Tibial nerve (tissue), 4 donors: Measurements from ENCODE around the gene CIBAR2. TPM values are rescaled to one million over a fixed set of nuclear protein-coding genes. Genes with fewer than 3 reads are reported as not detected.

ENCODE experiments used
- DNase-seq, 2 donors: peaks; one replicate each; pipeline ENCODE4 v3.0.0-alpha.2; 2019; ENCODE audit warnings: low spot score in 2 of 2
- H3K27ac ChIP-seq, 4 donors: fragments of 200-600 bp; sonication (generic) in 3 of 4; one replicate each; pipeline ENCODE4 v1.5.1; 2017 to 2019; ENCODE audit warnings: mild to moderate bottlenecking in 1 of 4
- H3K27me3 ChIP-seq, 2 donors: fragments of 200-600 bp; sonication (generic) in 1 of 2; one replicate each; pipeline versions ENCODE4 v1.5.1 to v1.6.0; 2017 to 2019
- H3K36me3 ChIP-seq, 3 donors: fragments of 200-600 bp; sonication (generic); one replicate each; pipeline ENCODE4 v1.5.1; 2018 to 2019
- H3K4me1 ChIP-seq, 4 donors: fragments of 200-600 bp; sonication (generic) in 3 of 4; one replicate each; pipeline ENCODE4 v1.5.1; 2017 to 2019
- H3K4me3 ChIP-seq, 4 donors: fragments of 200-600 bp; sonication (generic) in 3 of 4; one replicate each; pipeline ENCODE4 v1.5.1; 2017 to 2019; ENCODE audit warnings: mild to moderate bottlenecking in 1 of 4, moderate library complexity in 1 of 4
- H3K9me3 ChIP-seq, 4 donors: fragments of 200-600 bp; sonication (generic) in 3 of 4; one replicate each; pipeline ENCODE4 v1.5.1; 2017 to 2019
- EP300 ChIP-seq, 2 donors: sonication (generic); formaldehyde crosslinking; IDR thresholded peaks; one replicate each; pipeline ENCODE4 v1.6.1; 2017; ENCODE audit warnings: antibody characterized with exemption in 2 of 2, mild to moderate bottlenecking in 1 of 2
- POLR2A ChIP-seq, 2 donors: fragments of 450-650 bp; IDR thresholded peaks; one replicate each; pipeline ENCODE4 v1.6.1; 2017; ENCODE audit warnings: antibody characterized with exemption in 2 of 2, mild to moderate bottlenecking in 2 of 2, moderate library complexity in 2 of 2
- WGBS, 2 donors: methylation state at CpG; one replicate each; pipeline ENCODE4 v1.1.5; 2018; 5-methylcytosine and 5-hydroxymethylcytosine counted together
- total RNA-seq, 4 donors: library from RNA; depleted of rRNA; stranded (reverse); fragments of >200 nt; gene quantifications; one replicate each; pipeline ENCODE4 v1.1.0, GENCODE V29; 2016
- TF ChIP-seq, protein P1 (sequence below), 5 experiments: fragments of 200-600 bp in 3 of 5; fragments of 450-650 bp in 2 of 5; sonication (generic) in 3 of 5; IDR thresholded peaks; one replicate each; pipeline ENCODE4 v1.5.1; 2016 to 2019; ENCODE audit warnings: antibody characterized with exemption in 5 of 5, mild to moderate bottlenecking in 3 of 5, moderate library complexity in 2 of 5

Gene CIBAR2
- total RNA-seq, 4 donors from 2014 or later = not detected

DNA sequence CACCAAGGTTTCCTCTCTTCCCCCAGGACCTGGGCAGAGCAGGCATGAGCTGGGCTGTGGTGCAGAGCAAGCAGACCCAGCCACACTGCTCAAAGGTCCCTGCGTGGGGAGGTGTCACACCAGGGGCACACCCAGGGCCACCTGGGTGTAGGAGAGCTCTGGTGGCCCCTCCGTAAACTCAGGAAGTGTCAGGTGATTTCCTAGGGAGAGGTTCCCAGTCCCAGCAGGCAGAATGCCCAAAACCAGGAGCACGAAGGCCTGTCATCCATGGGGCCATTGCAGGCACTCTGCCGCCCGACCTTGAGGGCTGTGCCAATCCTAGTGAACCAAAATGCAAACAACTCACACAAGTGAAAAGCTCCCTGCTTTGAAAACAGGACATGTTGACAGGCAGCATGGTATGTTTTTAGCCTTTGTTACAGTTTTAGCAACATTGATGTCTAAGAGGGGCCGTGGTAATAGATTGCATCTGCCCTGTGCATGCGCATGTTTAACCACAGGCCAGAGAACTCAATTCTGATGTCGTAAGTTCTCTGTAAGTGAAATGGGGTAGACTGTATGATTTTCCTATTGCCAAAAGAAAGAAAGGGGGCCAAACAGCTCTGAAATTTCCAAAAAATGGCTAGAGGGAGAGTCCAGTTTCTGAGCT is 21.3 kb downstream of the CIBAR2 start:
- peaks cover 0 to 14% (median 0%) of the 10 kb centered on the region in 4 donors for H3K4me1 ChIP-seq
- peaks cover 0 to 26% (median 0%) of the 10 kb centered on the region in 3 donors for H3K36me3 ChIP-seq
- no peaks in the 10 kb centered on the region for H3K9me3 ChIP-seq
- WGBS, 2 donors = 88 to 89% methylated on average over 7 to 8 of the region's 8 CpGs
- H3K27ac ChIP-seq = no peak overlapping the region
- peaks cover 0 to 4% of the 10 kb centered on the region in 2 donors for H3K27me3 ChIP-seq
- TF ChIP-seq POLR2A (IDR thresholded peaks at IDR 0.05) (no peak), EP300 (IDR thresholded peaks at IDR 0.05) (no peak)
- TF ChIP-seq, protein P1, sequence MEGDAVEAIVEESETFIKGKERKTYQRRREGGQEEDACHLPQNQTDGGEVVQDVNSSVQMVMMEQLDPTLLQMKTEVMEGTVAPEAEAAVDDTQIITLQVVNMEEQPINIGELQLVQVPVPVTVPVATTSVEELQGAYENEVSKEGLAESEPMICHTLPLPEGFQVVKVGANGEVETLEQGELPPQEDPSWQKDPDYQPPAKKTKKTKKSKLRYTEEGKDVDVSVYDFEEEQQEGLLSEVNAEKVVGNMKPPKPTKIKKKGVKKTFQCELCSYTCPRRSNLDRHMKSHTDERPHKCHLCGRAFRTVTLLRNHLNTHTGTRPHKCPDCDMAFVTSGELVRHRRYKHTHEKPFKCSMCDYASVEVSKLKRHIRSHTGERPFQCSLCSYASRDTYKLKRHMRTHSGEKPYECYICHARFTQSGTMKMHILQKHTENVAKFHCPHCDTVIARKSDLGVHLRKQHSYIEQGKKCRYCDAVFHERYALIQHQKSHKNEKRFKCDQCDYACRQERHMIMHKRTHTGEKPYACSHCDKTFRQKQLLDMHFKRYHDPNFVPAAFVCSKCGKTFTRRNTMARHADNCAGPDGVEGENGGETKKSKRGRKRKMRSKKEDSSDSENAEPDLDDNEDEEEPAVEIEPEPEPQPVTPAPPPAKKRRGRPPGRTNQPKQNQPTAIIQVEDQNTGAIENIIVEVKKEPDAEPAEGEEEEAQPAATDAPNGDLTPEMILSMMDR (IDR thresholded peaks at IDR 0.05) = no peak
- no peak for DNase-seq
- no peak overlapping the region for H3K4me3 ChIP-seq

DNA sequence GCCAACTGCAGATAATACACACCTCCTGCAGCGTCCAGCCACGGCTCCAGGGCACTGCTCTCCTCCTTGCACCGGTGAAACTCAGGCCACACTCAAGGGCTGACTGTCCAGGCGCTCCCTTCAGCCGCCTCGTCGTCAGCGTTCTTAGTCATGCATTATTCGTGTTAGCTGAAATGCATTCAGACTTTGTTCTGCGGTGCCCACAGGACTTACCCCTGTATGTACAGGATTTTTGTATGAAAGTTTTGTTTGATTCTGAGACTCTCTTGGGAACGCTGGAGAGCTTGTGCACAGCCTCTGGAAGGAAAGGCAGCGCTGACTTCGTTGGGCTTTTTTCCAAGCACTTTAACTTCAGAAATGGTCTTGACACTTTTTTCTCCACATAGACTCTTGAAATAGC is 22.1 kb downstream of the CIBAR2 start:
- Histone ChIP-seq H3K27ac (no peak overlapping the region), H3K4me3 (no peak overlapping the region), H3K27me3 (no peaks in the 10 kb centered on the region), H3K36me3 (peaks cover 0 to 26% (median 0%) of the 10 kb centered on the region in 3 donors), H3K9me3 (no peaks in the 10 kb centered on the region), H3K4me1 (peaks cover 0 to 14% (median 0%) of the 10 kb centered on the region in 4 donors)
- no peak for DNase-seq
- 47 to 50% methylated on average over 13 of the region's 13 CpGs for WGBS, 2 donors
- TF ChIP-seq POLR2A (IDR thresholded peaks at IDR 0.05) (no peak), EP300 (IDR thresholded peaks at IDR 0.05) (no peak)
- TF ChIP-seq, protein P1 (IDR thresholded peaks at IDR 0.05) = no peak

DNA sequence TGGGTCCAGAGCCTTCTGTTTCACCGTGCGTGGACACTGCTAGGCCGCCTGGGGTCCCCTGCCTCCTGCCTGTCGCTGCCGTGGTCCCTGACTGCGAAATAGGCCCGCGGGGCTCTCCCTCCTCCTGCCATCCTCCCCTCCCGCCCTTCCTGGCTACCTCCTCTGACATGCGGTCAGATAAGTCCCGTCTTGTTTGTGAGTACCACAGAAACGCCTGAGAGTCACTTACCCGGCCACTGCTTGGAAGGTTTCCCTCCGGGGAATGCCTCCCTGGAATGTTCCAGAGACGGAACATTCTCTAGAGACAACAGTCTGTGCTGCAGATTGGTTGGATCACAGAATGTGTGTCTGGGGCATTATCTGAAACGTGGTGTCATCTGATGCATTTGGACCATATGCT is 22.7 kb downstream of the CIBAR2 start:
- TF ChIP-seq, protein P1 (IDR thresholded peaks at IDR 0.05) = no peak
- TF ChIP-seq POLR2A (IDR thresholded peaks at IDR 0.05) (no peak), EP300 (IDR thresholded peaks at IDR 0.05) (no peak)
- Histone ChIP-seq H3K27ac (no peak overlapping the region), H3K4me1 (peaks cover 0 to 14% (median 0%) of the 10 kb centered on the region in 4 donors), H3K9me3 (no peaks in the 10 kb centered on the region), H3K36me3 (peaks cover 0 to 26% (median 0%) of the 10 kb centered on the region in 3 donors), H3K4me3 (no peak overlapping the region), H3K27me3 (no peaks in the 10 kb centered on the region)
- 68 to 73% methylated on average over 15 to 16 of the region's 16 CpGs for WGBS, 2 donors
- DNase-seq = no peak

DNA sequence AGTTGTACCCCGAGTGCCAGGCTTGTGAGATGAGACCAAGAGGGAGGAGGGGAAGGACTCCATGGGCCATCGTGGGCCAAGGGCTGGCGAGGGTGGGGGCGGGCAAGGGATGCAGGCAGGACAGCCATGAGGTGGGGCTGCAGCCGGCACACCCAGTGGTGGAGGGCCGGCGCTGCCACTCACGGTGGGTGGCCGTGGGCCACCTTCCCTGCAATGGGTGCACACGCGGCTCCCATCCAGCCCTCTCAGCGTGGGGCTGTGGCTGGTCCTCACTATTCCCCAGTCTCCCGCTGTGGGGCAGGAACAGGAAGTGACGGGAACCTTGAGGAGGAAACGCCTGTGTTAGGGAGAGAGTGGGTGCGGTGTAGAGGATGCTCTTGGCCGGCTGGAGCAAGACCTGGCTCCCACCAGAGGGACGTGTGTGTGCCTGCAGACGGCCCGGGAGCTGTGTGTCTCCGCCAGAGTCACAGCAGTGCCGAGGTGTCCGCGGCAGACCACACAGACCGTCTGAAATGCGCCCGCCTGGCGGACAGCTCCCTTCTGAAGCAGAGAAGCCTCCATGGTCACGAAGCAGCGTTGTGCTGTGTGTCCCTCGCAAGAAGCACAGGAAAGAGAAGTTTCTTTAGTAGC is 23.6 kb downstream of the CIBAR2 start:
- no peak overlapping the region for H3K27ac ChIP-seq
- DNase-seq = no peak
- peaks cover 0 to 14% (median 0%) of the 10 kb centered on the region in 4 donors for H3K4me1 ChIP-seq
- H3K4me3 ChIP-seq = no peak overlapping the region
- 63 to 68% methylated on average over 18 to 31 of the region's 31 CpGs for WGBS, 2 donors
- TF ChIP-seq EP300 (IDR thresholded peaks at IDR 0.05) (no peak), POLR2A (IDR thresholded peaks at IDR 0.05) (no peak)
- TF ChIP-seq, protein P1 (IDR thresholded peaks at IDR 0.05) = no peak
- H3K36me3 ChIP-seq = peaks cover 0 to 26% (median 0%) of the 10 kb centered on the region in 3 donors
- no peaks in the 10 kb centered on the region for H3K9me3 ChIP-seq
- H3K27me3 ChIP-seq = no peaks in the 10 kb centered on the region

DNA sequence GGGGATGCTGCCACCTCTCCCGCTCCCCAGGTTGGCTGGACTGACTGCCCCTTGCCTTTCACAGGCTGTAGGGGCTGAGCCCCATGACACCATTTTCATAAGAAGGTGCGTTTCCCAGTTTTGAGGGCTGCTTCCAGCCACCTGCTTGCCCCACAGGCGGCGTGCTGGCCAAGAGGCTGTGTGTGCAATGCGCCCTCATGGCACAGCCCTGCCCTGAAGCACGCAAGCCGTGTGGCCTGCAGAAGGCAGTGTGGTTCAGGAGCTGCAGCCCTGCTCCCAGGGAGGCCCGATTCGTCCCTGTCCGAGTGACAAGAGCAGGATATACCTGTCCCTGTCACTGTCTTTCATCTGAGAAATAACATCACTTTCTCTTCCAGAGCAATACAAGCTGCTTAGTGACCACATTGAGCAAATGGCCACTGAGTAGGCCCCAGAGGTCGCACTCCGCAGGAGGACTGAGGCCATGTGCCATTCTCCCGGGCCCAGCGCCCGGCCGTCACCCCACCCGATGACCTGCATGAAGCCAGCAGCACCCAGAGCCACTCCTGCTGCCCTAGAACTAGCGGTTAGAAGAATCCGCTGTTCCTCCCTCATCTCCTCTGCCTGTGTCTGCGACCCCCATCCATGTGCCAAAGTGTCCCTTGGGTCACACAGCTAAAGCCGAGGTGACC is 24.2 kb downstream of the CIBAR2 start:
- Histone ChIP-seq H3K27me3 (no peaks in the 10 kb centered on the region), H3K36me3 (peaks cover 0 to 26% (median 0%) of the 10 kb centered on the region in 3 donors), H3K4me1 (peaks cover 0 to 14% (median 0%) of the 10 kb centered on the region in 4 donors), H3K4me3 (no peak overlapping the region), H3K27ac (no peak overlapping the region), H3K9me3 (no peaks in the 10 kb centered on the region)
- WGBS, 2 donors = 91 to 96% methylated on average over 15 to 18 of the region's 21 CpGs
- TF ChIP-seq EP300 (IDR thresholded peaks at IDR 0.05) = no peak
- TF ChIP-seq, protein P1 (IDR thresholded peaks at IDR 0.05) = no peak
- TF ChIP-seq POLR2A (IDR thresholded peaks at IDR 0.05) = no peak
- no peak for DNase-seq
